Left forelimb (tissue), 1 donor: ENCODE results near the gene IL4R.

Experiments used
- DNase-seq: peaks from one replicate; pipeline ENCODE4 v3.0.0-alpha.2; 2018; ENCODE audit warnings: low spot score

Gene IL4R

DNA sequence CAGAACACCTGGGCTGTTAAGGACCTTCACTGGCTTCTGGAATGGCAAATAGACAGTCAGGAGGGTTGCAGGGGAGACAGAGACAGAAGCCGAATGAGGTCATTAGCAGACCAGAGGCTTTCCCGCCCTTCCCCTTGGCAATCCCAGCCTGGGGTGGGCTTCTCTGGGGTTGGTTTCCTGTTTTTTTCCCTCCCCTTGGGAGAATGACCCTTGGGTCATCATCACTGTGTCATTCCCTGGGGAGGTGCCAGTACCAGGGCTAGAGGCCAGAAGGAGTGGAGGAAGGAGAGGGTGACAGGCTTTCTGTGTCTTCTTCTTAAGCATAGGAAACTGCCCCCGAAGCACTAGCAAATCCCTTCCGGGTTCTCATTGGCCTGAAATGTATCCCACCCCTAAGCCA, 45.3 kb downstream of the IL4R start:
- DNase-seq = no peak

DNA sequence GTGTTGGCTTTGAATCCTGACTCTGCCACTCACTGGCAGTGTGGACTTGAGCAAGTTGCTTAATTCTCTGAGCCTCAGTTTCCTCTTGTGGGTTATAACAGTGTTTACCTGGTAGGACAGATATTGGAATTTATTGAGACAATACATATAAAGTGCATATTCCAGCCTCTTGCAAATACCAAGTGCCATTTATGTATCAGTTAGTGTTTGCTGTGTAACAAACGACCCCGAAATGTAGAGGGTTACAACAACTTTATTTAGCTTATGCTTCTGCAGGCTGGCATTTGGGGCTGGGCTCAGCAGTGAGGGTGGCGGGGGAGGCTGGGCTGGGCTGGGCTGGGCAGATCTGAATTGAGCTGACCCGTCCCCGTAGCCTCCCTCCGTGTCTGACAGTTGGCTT, 45.8 kb downstream of the IL4R start:
- DNase-seq = no peak

DNA sequence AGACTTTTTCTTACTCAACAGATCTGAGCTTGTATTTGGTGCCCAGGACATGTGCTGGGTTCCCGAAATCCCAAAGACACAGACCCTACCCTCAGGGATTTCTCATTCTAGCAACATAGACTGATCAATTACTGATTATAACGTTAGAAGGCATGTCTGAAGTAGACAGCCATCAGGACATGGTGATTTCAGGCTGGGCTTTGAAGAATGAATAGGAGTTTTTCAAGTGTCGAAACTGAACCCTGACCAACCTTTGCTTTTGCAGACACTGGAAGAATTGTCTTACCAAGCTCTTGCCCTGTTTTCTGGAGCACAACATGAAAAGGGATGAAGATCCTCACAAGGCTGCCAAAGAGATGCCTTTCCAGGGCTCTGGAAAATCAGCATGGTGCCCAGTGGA, 48.2 kb downstream of the IL4R start:
- no peak for DNase-seq

DNA sequence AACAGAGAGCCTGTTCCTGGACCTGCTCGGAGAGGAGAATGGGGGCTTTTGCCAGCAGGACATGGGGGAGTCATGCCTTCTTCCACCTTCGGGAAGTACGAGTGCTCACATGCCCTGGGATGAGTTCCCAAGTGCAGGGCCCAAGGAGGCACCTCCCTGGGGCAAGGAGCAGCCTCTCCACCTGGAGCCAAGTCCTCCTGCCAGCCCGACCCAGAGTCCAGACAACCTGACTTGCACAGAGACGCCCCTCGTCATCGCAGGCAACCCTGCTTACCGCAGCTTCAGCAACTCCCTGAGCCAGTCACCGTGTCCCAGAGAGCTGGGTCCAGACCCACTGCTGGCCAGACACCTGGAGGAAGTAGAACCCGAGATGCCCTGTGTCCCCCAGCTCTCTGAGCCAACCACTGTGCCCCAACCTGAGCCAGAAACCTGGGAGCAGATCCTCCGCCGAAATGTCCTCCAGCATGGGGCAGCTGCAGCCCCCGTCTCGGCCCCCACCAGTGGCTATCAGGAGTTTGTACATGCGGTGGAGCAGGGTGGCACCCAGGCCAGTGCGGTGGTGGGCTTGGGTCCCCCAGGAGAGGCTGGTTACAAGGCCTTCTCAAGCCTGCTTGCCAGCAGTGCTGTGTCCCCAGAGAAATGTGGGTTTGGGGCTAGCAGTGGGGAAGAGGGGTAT, 48.9 kb downstream of the IL4R start:
- no peak for DNase-seq

DNA sequence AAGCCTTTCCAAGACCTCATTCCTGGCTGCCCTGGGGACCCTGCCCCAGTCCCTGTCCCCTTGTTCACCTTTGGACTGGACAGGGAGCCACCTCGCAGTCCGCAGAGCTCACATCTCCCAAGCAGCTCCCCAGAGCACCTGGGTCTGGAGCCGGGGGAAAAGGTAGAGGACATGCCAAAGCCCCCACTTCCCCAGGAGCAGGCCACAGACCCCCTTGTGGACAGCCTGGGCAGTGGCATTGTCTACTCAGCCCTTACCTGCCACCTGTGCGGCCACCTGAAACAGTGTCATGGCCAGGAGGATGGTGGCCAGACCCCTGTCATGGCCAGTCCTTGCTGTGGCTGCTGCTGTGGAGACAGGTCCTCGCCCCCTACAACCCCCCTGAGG, 49.5 kb downstream of the IL4R start:
- DNase-seq = no peak

DNA sequence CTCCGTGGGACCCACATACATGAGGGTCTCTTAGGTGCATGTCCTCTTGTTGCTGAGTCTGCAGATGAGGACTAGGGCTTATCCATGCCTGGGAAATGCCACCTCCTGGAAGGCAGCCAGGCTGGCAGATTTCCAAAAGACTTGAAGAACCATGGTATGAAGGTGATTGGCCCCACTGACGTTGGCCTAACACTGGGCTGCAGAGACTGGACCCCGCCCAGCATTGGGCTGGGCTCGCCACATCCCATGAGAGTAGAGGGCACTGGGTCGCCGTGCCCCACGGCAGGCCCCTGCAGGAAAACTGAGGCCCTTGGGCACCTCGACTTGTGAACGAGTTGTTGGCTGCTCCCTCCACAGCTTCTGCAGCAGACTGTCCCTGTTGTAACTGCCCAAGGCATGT, 50.0 kb downstream of the IL4R start:
- no peak for DNase-seq

DNA sequence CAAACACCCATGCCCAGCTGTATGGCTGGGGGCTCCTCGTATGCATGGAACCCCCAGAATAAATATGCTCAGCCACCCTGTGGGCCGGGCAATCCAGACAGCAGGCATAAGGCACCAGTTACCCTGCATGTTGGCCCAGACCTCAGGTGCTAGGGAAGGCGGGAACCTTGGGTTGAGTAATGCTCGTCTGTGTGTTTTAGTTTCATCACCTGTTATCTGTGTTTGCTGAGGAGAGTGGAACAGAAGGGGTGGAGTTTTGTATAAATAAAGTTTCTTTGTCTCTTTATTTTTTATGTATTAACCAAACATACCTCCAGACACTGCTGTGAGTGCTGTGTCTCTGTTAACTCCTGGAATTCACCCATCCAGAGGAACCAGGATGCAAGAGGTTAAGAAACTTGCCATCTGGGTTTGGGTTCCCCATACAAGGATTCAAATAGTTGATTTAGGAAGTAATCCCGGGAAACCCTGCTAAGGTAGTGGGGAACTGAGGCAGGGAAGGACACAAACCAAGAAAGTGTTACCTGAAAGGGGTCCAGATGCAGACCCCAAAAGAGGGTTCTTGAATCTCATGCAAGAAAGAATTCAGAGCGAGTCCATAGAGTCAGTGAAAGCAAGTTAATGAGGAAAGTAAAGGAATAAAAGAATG, 50.8 kb downstream of the IL4R start:
- no peak for DNase-seq

DNA sequence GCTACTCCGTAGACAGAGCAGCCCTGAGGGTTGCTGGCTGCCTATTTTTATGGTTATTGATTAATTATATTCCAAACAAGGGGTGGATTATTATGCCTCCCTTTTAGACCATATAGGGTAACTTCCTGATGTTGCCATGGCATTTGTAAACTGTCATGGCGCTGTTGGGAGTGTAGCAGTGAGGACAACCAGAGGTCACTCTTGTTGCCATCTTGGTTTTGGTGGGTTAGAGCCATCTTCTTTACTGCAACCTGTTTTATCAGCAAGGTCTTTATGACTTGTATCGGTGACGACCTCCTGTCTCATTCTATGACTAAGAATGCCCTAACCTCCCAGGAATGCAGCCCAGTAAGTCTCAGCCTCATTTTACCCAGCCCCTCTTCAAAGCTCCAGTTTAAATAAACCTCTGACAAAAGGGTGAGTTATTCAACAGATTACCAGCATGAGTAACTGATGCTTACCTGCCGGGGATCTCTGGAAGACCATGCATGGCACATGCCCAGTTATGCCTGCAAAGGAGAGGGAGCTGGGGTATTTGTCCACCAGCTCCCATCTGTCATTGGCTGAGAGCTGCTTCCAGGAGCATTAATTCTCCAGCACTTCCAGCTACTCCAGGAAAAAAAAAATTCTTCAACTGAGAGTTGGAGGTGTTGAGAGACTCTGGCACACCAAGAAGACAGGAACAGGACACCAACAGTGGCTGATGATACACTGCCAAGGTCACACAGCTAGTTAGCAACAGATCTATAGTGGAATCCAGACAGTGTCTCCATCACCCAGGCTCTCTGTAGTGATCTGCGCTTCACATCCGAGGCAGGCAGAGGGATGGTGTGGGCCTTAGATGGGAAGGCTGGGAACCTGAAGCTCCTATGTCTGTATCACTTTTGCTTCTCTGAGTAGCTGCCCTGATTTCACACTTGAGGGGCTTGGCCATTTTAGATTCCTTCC, 51.6 kb downstream of the IL4R start:
- DNase-seq = no peak

DNA sequence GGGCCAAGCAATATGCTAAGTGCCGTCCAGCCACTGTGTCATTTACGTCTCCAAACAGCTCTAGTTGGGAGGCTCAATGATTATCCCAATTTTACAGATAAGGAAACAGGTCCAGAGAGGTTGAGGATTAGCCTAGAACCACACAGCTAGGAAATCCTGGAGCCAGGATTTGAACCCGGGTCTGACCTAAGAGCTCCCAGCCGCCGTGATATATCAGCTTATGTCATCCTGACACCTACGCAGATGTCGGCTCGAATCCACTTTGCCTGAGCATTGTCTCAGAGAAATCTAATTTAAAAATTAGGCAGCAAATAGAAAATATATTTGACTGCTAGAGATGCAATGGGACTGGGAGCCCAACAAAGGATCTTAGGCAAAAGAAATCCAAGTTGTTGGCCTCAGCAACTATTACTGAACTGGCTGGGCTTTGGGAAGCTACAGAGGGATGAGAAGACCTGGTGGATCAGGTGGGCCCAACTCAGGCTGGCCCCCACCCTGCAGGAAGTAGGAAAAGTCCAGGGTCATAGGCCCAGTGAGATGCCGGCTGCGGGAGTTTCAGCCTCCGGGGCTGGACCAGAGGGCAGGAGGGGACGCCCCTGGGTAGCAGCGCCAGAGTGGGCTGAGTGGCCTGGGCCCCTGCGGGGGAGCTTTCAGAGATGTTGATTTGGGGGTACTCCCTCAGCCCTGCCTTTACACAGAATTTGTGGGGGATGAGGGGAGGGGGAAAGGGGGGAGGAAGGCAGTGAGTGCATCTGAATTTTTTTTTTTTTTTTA, 53.1 kb downstream of the IL4R start:
- no peak for DNase-seq

DNA sequence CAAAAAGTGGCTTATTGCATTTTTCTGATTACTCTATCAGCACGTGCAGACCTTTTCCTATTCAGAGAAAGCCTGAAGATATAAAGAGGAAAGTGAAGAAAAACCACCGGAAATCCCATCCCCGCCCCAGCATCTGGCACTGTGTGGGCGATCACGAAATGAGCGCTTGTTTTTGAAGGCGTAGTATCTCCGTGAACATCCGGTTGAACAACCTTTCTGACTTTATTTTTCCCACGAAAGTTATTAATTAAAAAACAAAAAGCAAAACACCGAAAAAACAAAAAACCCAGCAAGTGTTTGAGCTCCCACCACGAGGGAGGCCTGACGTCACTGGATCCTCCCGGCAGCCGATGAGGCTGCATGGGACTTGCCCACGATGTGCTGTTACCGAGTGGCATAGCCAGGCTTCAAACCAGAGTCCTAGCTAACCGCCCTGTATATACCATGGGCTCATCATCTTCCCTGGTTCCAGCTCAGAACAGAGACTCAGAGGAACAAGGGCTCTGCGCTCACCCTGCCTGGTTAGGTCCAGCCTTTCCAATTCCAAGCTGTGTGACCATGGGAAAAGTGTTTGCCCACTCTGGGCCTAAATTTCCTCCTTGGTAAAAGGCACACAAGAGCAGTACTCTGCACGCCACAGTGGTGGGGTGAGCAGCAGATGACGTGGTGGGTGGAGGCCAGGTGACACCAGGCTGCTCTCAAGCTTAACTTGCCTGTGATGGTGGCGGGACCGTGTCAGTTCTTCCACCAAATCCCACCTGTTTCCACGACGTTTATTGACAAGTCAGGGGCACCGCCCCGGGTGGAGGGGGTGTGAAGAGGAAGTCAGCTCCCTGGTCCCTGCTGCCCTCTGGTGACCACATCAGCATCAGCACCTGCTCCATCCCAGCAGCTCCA, 53.9 kb downstream of the IL4R start:
- peak; percentile 79 for DNase-seq

DNA sequence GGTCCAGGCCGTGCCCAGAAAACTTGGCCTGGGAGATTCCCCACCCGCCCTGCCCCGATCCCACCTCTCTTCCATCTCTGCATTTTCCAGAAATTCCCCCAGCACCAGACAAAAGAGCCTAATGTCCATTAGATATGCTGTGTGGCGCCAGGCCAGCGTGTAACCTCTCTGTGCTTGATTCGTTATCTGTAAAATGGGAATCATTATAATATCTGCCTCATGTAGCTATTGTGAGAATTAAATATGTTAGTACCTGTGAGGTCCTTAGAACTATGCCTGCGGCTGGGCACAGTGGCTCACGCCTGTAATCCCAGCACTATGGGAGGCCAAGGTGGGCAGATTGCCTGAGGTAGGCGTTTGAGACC, 54.6 kb downstream of the IL4R start:
- DNase-seq = no peak

DNA sequence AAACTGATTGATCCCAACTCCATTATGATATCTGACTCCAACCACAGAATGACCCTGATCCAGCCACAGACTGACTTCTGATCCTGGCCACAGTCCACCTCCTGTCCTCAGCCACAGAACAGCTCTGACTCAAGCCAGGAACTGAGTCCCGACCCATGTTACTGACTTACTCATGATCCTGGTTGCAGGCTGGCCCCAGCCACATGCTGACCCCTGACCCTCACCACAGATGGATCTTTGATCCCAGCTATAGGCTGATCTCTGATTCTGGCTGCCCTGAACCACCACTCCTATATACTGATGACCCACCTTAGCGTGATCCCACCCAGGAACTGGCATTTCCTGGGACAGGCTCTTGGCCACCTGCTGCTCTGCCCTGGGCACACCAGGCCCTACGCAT, 56.0 kb downstream of the IL4R start:
- DNase-seq = no peak

DNA sequence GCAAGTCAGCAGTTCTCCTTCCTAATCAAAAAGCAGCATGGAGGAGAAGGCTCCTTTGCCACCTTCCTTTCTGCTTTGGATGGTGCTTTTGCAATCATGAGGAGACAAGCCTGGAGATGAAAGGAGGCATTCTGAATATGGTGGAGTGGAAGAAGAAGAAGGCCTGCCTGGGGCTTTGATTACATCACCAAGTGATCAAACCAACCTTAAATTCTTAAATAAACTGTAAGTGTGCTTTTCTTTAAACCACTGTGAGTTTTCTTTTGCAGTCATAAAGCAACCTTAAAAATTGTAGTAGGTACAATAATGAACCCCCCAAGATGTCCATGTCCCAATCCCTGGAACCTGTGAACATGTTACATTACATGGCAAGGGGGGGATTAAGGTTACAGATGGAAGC, 56.5 kb downstream of the IL4R start:
- no peak for DNase-seq

DNA sequence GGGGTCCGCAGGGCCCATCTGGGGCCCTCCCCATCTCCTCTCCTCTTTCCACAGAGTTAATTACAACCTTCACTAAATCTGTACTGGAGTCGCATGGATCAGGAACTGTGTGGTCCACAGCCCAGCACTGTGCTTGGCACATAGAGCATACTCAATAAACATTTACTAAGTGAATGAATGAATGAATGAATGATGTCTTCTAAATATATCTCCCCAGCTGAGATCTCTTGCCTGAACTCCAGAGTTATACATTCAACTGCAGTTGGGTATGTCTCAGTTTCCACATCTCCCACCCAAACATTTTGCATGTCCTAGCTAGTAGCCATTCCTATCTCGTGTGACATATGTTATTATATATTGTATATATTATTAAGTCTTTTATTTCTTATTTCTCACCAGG, 59.5 kb downstream of the IL4R start:
- DNase-seq = no peak

DNA sequence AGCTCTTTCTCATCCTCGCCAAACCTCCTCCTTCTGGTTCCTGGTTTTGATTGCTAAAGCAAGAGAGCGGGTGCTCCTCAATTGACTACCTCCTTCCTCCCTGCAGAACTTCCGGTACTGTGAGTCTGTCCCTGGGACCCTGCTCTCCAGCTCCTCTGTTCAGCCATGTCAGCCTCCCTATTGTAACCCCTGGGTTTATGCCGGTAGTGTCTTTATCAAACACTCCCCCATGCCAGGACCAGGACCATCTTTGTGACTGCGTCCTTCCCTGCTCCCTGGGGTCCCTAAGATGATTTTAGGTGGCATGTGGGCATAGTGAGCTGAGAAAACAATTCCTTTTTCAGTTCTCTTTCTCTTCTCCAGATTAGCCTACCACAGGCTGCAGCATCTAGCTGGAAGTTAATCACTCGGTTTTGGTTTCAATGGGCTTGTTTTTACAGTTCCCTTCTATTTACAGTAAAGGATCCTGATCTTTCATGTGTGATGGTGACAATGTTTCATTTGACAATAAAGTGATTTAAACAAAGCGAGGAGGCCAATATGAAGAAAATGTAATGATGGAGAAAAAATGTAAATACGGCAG, 60.5 kb downstream of the IL4R start:
- no peak for DNase-seq

DNA sequence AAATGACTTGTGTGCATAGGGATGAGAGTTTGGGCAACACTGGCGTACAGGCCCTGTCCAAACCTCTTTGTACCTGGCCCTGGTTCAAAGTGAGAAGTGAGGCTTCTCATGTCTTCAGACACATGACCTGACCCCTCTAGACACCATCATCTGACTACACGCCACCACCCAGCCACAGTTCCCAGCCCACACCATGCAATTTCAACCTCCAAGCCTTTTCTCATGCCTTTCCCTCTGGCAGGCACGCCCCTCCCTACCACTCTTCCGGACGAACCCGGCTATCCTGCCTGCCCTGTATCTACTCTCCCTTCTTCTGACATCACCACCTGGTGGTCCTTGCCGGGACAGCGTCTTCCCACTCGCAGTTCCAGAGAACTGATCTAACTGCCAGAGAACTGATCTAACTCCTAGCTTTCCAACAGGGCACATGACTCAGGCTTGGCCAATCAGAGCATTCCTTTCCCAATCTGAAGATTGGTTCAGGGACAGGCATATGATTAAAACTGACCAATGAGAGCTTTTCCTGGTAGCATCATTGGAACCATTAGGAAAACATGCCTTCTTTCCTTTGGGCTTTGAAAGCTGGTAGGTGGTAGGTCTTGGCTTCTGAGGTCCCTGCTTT, 61.1 kb downstream of the IL4R start:
- DNase-seq = no peak

DNA sequence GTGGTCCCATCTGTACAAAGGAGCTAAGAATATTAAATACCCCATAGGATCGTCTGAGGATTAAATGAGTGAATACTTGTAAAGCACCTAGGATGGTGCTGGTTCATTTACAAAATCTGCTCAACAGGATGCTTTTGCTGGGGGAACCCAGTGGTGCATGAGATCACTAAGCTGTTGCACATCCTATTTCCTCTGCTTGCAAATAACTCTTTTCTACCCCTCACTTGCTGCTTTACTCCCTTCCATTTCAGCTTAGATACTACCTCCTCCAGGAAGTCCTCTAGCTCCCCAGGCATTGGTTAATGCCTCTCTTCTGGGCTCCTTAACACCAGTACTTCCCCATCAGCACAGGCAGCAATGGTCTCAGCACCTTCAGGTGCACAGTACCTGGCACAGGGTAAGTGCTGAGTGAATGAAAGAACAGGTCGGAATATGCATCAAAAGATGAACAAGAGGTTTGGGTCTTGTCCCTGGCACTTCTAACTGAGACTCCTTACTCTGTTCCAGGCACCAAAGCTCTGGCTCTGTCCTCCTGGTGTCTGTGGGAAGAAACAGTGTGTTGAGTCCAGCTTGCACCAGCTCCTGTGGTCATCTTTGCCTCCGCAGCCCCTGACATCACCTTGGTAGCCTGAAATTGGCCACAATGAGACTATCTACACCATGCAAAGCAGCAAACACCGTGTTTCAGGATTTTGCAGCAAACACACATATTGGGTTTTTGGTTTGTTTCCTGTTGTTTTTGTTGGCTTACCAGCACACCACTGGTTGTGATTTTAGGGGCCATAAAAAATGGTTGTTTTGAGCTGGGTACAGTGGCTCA, 64.1 kb downstream of the IL4R start:
- DNase-seq = peak; percentile 28

DNA sequence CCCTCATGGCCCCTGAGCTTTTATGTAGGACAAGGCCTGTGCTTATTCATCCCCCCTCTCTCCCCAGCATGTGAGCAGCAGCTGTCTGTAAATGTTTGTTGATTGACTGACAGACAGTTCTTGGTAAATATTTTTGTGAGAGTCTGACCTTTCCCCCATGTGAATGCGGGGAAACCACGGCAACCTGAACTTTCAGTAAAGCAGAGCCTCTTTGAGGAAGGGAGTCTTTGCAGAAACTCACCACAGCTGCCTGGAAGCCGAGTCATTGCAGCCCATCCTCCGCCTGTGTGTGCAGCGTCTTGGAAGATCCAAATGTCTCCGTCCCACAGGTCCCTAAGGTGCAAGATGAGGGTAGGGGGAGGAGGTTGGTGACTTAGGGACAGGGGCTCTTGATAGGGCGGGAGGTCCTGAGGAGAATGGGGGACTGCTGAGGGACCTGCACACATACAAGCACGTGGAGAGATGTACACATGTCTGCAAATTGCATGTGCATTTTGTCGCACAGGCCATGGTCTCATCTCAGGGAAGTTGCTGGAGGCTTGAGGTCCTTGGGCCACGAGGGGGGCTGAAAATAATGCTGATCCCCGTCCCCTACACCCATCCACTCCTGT, 65.2 kb downstream of the IL4R start:
- peak; percentile 52 for DNase-seq

DNA sequence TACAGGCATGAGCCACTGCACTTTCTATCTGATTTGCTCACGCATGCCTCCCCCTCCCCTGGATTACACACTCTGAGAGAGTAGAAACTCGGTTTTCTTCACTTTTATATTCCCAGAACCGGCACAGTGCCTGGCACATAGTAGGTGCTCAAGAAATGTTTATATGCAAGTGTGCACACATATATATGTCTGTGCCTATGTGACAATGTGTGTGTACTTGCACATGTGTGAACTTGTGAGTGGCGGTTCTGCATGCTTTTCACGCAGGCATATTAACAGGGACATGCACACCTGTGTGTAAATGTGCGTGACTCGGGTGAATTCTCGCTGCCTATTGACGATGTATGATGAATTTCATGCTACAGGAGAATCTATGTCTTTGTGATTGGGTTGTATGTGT, 66.1 kb downstream of the IL4R start:
- peak; percentile 18 for DNase-seq
